GM21825 (cell line): ENCODE results near the gene STX1B.
"Not testable (repeated sequence)": the region's sequence is repeated elsewhere in the genome, so short reads cannot be mapped to it uniquely, and the experiment has no call there.

ENCODE experiments used
- ATAC-seq: cut with Tn5 transposase; IDR thresholded peaks from one replicate; pipeline ENCODE4 v1.9.1; 2021; ENCODE audit warnings: mild to moderate bottlenecking, moderate library complexity; ENCODE audit not compliant: unreplicated experiment

Gene STX1B

GRCh38 chr16:31016018-31016417 lies 5.6 kb upstream of the STX1B start:
- ATAC-seq, result no peak

GRCh38 chr16:31013292-31013691 lies 2.9 kb upstream of the STX1B start:
- not testable (repeated sequence) for ATAC-seq

- not testable (repeated sequence) for ATAC-seq
Measured at GRCh38 chr16:31011815-31012214, 1.4 kb upstream of the STX1B start.

- no peak for ATAC-seq
Measured at GRCh38 chr16:31009894-31010584, 399 bp downstream of the STX1B start.

- ATAC-seq, result no peak
Measured at GRCh38 chr16:31009120-31009519, 1.3 kb downstream of the STX1B start.

- no peak for ATAC-seq
Measured at GRCh38 chr16:31008551-31008950, 1.9 kb downstream of the STX1B start.

GRCh38 chr16:31008149-31008548 lies 2.3 kb downstream of the STX1B start:
- ATAC-seq, result no peak

GRCh38 chr16:31007684-31008083 lies 2.8 kb downstream of the STX1B start:
- ATAC-seq, result no peak

- ATAC-seq, result no peak
Measured at GRCh38 chr16:31006589-31006988, 3.8 kb downstream of the STX1B start.

- ATAC-seq, result no peak
Measured at GRCh38 chr16:31006086-31006385, 4.4 kb downstream of the STX1B start.

- no peak for ATAC-seq
Measured at GRCh38 chr16:31005350-31006085, 4.9 kb downstream of the STX1B start.

GRCh38 chr16:31004658-31005057 lies 5.8 kb downstream of the STX1B start:
- ATAC-seq, result no peak

GRCh38 chr16:31003744-31004143 lies 6.7 kb downstream of the STX1B start:
- no peak for ATAC-seq

GRCh38 chr16:31002862-31003341 lies 7.5 kb downstream of the STX1B start:
- no peak for ATAC-seq

- no peak for ATAC-seq
Measured at GRCh38 chr16:31002250-31002700, 8.2 kb downstream of the STX1B start.

GRCh38 chr16:31001507-31002249 lies 8.8 kb downstream of the STX1B start:
- ATAC-seq, result no peak

- ATAC-seq, result no peak
Measured at GRCh38 chr16:31000671-31001382, 9.6 kb downstream of the STX1B start.

- no peak for ATAC-seq
Measured at GRCh38 chr16:30998852-30999761, 11.3 kb downstream of the STX1B start.

- no peak for ATAC-seq
Measured at GRCh38 chr16:30997725-30998711, 12.4 kb downstream of the STX1B start.
